Measurements from ENCODE around the gene CCDC40. TPM values are rescaled to one million over a fixed set of nuclear protein-coding genes. Genes with fewer than 3 reads are reported as not detected.
A peak's percentile ranks its signal among the peaks of the same experiment; 100 is the strongest.

Gene CCDC40
- total RNA-seq, 1 donor from 2014 or later: 4.5 TPM

DNA sequence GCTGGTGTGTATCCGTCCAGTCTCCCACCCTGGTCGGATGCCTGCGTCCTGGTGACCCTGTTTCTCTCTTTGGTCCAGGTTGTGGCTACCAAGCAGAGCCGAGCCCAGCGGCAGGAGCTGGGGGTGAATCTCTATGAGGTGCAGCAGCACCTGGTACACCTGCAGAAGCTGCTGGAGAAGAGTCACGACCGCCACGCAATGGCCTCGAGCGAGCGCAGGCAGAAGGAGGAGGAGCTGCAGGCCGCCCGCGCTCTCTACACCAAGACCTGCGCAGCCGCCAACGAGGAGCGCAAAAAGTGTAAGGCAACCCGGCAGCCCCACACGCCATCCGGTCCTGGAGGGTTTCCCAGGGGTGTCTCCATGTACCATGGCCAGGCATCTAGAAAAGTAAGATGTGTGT is 13.5 kb downstream of the CCDC40 start:
- no peak for DNase-seq

DNA sequence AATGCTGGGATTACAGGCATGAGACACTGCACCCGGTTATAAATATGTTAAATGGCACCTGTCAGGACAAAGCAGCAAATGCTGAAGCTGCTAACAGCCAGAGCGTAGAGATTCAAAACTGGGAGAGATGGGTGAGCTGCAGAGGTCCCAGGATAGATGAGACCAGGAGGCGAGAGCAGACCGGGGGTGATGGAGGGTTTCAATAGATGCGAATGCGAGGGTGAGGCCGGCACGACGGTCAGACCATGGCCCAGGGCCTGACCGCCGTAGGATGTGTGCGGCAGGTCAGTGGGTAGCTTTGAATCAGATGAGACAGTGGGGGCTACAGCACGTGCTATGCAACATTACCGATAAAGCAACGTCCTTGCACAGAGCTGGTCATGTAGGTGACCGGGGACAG is 14.3 kb downstream of the CCDC40 start:
- DNase-seq: no peak

DNA sequence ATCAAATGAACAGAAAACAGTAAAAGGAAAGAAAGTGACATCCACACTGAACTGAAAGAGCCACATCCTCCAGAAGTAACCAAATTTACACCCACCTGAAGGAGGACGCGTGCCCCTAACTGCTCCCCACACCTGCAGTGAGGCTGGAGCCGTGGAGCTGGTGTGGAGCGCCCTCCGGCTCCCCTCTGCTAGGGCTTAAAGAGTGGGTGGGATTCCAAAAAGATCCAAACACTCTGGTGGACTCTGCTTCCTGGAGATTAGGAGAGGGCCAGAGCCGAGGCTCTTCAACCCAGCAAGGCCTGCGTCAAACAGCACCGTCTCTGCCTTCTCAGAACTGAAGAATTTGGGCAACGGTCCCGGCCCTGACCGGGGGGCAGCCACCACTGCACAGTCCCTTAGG is 15.2 kb downstream of the CCDC40 start:
- no peak for DNase-seq

DNA sequence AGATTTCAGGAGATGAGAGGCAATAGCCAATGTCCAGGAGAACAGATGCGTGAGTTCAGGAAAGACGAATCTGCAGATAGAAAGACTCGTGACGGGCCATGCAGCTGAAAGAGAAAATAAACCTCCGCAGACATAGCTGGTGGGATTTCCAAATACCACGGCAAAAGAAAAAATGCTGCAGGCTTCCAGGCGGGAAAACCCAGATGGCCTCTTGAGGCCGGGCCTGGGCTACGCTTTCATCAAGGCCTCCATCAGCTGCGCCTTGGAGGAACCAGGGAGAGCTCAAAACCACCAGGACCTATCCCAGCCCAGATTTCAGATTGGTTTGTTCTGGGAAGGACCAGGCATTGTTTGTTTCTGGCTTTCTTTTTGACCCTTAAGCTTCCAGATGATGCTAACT is 16.7 kb downstream of the CCDC40 start:
- DNase-seq: no peak

DNA sequence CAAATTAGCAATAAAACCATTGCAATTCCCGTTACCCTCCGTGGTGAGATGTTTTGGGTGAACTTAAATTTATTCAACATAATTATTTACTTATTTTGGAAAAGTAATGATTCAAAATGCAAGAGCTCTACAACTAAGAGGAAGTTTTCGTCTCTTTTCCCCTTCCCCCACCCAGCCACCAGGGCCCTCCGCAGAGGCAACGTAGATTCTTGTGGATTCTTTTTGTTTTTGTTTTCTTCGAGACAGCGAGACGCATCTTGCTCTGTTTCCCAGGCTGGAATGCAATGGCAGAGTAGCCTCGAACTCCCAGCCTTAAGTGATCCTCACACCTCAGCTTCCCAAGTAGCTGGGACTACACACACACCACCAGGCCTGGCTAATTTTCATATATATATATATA is 19.2 kb downstream of the CCDC40 start:
- DNase-seq: no peak

DNA sequence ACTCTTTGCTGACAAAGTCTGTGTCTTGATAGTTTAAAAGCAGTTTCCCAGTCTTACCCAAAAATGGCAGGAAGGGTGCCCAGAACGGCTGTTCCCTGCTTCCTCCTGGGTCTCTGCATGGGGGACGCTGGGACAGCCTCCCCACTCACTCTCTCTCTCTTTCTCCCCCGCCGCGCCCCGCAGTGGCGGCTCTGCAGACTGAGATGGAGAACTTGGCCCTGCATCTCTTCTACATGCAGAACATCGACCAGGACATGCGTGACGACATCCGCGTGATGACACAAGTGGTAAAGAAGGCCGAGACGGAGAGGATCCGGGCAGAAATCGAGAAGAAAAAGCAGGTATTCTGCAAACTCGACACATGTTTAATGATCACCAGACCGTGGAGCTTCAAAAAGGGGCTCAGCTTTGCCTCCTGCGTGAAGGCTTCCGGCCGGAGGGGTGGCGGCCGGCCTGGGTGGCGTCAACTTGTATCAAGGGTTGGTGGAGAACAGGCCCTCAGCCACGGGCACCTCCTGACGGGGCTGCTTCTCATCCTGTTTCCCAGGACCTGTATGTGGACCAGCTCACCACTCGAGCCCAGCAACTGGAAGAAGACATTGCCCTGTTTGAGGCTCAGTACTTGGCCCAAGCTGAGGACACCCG is 22.0 kb downstream of the CCDC40 start:
- DNase-seq: no peak

DNA sequence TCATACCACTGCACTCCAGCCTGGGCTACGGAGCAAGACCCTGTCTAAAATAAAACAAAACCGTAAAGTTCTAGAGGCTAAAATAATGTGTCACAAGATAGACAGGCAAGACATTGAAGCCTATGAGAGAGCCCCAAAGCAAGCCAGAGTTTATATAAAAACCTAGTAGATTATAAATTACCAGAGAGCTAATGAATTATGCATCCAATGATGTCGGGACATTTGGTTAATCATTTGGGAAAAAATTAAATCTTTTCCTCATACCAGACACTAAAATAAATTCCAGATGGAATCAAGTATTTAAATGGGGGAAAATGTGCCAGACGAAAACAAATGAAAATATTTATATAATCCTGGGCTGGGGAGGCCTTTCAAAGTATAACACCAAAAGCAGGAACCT is 24.2 kb downstream of the CCDC40 start:
- DNase-seq: no peak

DNA sequence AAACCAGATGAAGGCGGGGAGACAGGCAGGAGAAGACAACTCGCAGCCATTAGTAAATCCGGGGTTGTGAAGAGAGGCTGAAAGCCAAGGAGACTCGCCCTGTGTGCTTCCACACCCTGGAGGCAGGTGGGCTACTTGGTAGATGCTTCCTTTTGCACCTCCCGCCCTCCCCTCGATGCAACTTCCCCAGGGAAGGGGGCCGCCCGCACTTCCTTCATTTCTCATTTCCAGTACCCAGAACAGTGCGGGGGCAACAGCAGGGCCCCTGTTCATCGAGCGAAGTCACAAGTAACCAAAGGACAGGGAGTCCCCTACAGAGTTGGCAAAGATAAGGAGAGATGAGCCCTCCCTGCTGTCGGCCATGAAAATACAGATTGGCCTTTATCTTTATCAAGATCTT is 25.0 kb downstream of the CCDC40 start:
- no peak for DNase-seq

DNA sequence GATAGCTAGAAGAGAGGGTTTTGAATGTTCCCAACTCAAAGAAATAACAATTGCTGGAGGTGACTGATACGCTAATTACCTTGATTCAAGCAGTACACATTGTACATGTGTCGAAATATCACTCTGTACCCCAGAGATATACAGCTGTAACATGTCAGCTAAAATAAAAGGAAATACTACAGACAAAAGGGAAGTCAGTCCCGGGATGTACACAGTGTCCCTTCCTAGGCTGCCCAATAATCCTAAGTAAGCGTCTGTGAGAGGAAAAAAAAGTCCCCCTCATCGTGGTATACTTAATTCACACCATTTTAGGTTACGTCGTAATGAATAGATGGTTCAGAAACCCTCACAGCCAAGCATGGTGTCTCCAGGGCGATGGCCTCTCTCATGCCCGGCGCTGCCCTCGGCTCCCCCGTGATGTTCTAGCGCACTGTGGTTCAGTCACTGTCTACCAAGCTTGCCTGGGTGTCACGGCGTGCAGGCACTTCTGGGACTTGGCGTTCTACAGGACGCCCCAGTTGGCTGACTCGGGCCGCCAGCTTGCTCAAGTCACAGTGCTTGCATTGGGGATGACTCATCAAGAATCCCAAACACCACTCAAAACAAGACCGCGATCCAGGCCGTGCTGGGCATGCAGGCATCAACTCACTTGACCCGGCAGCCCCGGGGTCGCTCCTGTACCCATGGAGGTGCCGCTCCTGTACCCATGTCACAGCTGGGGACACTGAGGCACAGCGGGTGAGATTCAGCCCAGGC is 27.6 kb downstream of the CCDC40 start:
- no peak for DNase-seq

DNA sequence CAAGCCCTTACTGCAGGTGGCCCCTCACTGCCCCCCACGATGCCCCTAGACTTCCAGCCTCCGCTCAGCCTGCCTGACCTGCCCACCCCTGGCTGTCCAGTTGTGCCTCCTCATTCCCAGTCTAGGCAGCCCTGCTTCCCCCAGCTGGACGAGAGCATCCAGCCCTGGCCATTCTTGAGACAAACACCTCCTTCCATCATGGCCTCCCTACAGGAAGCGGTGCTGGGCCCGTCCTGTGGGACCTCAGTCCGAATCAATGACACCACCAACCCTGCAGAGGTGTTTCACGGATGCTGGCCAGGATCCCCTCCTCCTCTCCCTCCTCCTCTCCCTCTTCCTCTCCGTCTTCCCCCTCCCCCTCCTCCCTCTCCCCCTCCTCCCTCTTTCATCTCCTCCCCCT is 28.3 kb downstream of the CCDC40 start:
- DNase-seq: no peak

DNA sequence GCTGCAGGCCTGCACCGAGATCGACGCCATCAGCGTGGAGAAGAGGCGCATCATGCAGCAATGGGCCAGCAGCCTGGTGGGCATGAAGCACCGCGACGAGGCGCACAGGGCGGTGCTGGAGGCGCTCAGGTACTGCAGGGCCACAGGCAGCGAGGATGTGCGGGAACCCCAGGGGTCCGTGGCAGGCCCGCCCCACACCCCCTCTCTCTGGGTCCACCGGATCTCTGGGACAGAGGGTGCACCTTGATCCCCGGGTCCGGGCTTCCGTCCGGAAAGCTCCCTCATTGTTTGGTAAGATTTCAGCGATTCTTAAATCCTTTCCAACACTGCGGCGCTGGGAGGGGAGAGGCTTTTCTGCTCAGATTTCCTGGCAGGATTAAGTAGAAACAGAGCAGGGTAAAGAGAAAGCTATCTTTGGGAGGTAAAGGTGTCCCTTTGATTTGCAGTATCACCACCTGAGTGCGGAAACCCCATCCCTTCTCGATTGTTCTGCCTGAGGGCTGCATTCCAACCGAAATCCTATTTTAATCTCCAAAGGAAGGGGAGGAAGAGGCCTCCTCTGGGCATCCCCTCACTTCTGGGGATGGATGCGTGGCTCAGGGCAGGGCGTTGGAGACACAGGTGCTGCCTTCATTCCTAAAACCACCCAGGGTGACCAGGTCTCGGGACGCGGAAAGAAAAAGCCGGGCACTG is 29.2 kb downstream of the CCDC40 start:
- DNase-seq: peak; percentile 19

DNA sequence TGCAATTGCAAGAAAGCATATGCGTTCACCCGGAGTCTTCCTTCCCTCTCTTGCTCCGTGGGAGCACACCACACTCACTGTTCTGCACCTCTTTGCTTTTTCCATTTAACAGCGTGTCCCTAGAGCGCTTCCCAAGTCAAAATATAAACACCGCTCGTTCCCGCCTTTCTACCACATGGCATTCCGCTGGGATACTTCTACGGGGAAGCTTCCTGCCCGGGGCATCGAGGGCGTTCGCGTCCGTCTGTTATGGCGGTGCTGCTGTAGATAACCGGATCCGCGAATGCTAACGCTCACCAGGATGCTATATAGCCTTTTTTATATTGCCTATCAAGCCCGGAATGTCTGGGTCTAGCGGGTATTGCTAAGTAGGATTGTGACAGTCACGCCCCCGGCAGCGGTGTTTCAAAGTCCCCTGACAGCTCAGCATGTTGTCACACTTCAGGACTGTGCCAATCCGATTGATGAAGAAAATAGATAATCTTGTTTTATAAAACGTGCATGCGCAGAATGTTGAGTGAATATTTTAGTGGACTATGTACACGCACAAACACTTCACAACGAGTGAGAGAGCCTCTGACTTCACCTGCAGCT is 31.0 kb downstream of the CCDC40 start:
- no peak for DNase-seq

DNA sequence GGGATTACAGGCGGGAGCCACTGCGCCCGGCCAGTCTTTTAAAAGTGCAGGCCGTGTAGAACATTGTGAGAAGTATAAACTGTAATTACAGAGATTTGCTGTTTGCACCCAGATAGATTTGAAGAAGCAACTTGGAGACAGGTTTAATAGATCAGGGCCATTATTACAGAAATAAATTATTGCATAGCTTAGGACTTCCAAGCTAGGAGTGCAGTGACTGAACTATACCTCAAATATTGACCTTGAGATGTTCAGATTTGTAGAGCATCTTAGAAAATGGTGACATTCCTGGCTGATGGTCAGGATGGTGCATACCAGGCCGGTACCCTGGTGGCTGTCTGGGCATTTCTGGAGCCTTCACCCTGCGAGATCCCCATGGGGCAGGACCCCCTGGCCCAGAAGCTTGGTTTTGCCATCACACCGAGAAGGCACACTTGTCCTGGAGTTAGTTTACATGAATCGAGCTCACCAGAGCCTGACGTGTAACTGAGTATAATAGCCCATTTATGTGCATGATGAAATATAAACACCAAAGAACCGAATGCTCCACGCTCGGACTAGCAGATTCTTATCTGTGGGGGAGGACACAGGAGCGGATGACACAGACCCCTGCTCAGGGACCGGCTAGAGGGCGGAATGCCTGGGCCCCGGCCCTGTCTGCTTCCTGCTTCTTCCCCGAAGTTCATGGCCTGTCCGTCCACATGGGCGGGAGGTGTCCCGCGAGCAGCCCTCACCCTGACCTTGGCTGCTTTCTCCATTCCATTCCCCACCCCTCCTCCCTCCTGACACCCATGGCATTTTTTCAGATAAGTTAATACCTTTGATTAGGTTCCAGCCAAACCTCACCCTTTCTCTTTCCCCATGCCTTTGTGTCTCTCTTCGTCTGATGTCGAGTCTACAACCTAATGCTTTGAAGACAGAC is 32.1 kb downstream of the CCDC40 start:
- DNase-seq: peak; percentile 24

DNA sequence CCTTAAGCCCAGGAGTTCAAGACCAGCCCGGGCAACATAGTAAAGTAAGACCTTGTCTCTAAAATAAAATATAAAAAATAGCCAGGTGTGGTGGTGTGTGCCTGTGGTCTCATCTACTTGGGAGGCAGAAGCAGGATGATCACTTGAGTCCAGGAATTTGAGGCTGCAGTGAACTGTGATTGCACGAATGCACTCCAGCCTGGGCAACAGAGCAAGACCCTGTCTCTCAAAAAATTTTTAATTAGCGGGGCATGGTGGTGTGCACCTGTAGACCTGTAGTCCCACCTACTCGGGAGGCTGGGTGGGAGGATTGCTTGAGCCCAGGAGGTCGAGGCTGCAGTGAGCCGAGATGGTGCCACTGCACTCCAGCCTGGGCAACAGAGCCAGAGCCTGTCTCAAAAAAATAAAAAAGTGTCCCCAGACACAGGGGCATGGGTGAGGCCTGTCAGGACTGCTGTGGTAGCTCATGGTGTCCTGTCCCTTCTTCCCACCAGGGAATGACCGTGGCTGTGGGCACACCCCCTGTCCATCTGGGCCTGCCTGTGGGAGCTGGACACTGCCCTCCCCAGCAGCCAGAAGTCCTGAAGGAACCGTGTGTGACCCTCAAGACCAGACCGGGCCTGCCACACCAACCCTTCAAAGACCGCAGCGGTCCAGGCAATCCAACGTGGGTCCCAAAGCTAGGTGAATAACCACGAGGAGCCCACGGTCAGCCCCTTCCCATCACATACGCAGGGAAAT is 34.1 kb downstream of the CCDC40 start:
- DNase-seq: no peak

DNA sequence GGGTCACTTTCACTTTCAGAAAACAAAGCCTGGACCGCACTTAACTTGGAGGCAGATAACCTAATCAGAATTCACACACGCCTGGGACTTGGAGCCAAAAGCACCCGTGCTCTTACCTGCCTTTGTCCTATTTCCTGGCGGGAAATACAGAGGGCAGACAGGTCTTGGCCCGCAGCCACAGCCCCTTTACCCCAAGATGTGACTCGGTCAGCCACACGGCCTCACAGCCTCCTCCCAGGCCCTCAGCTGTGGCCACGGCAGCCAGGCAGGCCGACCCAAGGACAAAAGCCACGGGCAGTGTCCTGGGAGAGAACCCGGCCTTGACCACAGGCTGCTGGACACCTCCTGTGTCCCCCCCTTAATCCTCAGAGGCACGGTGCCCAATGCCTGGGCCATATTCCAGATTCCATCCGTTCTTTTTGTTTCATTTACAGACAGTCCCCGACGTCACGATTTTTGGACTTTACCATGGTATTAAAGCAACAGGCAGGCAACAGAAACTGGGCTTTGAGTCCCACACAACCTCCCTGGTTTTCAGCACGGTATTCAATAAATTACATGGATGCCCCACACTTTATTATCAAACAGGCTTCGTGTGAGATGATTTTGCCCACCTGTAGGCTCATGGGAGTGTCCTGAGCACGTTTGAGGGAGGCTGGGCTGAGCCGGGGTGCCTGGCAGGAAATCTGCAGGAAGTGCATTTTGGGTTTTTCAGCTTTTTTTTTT is 34.8 kb downstream of the CCDC40 start:
- no peak for DNase-seq

DNA sequence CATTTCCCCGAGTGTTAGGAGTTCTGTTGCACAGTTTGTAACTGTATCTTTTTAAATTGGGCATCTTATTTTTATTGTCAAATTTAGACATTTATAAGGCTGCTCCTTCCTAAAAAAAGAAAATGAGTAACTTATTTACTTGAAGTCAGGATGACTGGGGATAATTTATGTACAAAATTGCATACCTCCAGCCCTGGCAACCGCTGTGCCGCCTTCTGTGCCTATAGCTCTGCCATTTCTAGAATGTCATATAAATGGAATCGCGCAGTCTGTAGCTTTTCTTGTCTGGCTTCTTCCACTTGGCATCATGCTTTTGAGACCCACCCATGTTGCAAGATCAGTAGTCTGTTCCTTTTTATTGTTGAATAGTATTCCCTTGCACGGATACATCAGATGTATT is 36.0 kb downstream of the CCDC40 start:
- no peak for DNase-seq

DNA sequence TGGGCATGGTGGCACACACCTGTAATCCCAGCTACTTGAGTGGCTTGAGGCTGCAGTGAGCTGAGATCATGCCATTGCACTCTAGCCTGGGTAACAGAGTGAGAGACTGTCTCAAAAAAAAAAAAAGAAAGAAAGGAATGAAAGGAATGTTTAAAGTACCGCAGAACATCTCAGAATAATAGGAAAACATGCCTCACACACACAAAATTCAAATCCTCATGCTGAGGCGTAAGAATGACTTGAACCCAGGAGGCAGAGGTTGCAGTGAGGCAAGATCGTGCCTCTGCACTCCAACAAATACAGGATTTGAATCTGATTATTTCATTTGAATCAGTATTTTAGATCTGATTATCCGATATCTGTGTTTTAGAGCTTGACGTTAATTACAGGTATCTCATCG is 43.6 kb downstream of the CCDC40 start:
- no peak for DNase-seq

DNA sequence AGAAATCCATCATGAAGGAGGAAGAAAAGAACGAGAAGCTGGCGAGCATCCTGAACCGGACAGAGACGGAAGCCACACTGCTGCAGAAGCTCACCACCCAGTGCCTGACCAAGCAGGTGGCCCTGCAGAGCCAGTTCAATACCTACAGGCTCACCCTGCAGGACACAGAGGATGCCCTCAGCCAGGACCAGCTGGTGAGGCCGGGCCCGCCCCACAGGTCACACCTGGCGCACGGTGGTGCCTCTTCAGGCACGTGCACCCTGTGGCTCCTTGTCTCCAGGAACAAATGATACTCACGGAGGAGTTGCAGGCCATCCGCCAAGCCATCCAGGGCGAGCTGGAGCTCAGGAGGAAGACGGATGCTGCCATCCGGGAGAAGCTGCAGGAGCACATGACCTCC is 45.2 kb downstream of the CCDC40 start:
- no peak for DNase-seq

DNA sequence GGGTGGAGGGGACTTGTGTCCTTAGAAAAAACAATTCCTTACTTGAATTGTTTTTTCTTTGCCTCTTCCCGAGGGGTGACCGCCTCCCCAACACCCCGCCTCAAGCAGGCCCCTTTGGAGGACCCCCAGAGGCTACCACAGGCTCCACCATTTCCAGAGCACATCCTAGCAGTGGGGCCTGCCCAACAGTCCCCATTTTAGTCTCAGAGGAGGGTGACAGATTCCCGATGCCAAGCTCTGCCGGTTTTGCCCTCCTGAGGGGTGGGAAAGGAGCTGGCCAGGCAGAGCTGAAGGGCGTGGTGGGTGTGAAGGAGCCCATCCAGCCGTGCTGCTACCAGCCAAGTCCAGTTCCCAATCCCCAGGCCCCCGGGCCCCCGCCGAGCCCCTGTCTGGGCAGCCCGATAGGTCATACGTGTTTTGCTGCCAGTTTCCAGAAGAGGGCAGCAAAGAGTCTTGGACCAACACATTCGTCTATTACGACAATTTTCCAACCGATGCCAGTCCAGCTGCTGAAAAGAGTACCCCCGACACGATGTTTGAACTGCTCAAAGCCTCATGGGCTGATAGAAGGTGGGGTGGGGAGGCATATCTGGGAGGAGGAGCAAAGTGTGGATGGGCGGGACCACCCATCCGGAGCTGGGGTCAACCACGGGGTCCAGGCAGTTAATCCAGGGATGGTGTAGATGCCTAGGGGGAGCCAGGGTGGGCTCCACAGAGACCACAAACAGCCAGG is 46.1 kb downstream of the CCDC40 start:
- DNase-seq: peak; percentile 90

DNA sequence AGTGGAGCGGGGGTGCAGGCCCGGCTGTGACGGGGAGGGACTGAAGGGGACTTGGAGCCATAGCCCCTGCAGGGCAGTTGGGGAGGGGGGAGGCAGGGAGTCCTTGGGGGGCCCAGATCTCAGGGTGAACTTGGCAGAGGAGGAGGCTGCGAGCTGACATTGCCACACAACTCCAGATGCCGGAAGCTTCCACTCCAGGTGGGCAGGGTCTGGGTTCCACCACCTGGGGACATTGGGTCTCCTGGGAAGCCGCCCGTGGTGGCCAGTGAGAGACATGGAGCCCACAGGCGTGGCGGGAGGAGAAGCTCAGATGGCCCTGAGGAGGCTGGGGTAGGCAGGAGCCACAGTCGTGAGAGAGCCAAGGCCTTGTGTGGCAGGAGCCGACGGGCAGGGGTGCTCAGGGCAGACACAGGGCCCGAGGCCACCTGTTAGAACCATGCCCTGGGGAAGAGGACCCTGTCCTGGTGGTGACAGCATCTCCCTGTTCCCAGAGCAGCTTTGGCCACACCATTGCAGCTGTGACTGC is 46.8 kb downstream of the CCDC40 start:
- no peak for DNase-seq

Measured in tongue (tissue), 2 donors.